Astrocyte (in vitro differentiated cells and primary cell): ENCODE data around the gene CTNNA3. TPM values are rescaled to one million over a fixed set of nuclear protein-coding genes. Genes with fewer than 3 reads are reported as not detected.

ENCODE experiments used
- DNase-seq: peaks from one replicate; pipeline ENCODE4 v3.0.0-alpha.2; 2010; ENCODE audit warnings: low read depth
- FAIRE-seq: peaks from 2 replicates; lab custom pipeline; 2011; peaks lifted over from hg19 to GRCh38; lab: Jason Lieb, UNC
- H2AFZ ChIP-seq: 2 replicates; pipeline ENCODE4 v1.6.0; 2012; ENCODE audit warnings: low read depth, low read length, inconsistent platforms
- H3K27ac ChIP-seq: 2 replicates; pipeline ENCODE4 v1.5.1; 2011; ENCODE audit warnings: low read depth, low read length, inconsistent platforms
- H3K27me3 ChIP-seq: 2 replicates; pipeline ENCODE4 v1.6.0; 2011; ENCODE audit warnings: low read length, inconsistent platforms; ENCODE audit not compliant: insufficient read depth
- H3K36me3 ChIP-seq: 2 replicates; pipeline ENCODE4 v1.5.1; 2011; ENCODE audit warnings: low read length, inconsistent platforms; ENCODE audit not compliant: insufficient read depth
- H3K4me1 ChIP-seq: 2 replicates; pipeline ENCODE4 v1.5.1; 2011; ENCODE audit warnings: low read length, inconsistent platforms; ENCODE audit not compliant: insufficient read depth
- H3K4me2 ChIP-seq: 2 replicates; pipeline ENCODE4 v1.6.0; 2012; ENCODE audit warnings: low read length, inconsistent platforms
- H3K4me3 ChIP-seq: 2 replicates; pipeline ENCODE4 v1.5.1; 2011; ENCODE audit warnings: low read depth, mild to moderate bottlenecking, low read length, inconsistent platforms; ENCODE audit not compliant: insufficient read depth
- H3K79me2 ChIP-seq: 2 replicates; pipeline ENCODE4 v1.6.0; 2012; ENCODE audit warnings: mild to moderate bottlenecking, low read length, inconsistent platforms; ENCODE audit not compliant: insufficient read depth
- H3K9ac ChIP-seq: 2 replicates; pipeline ENCODE4 v1.6.0; 2012; ENCODE audit warnings: mild to moderate bottlenecking, low read length, inconsistent platforms
- H3K9me3 ChIP-seq: 2 replicates; pipeline ENCODE4 v1.5.1; 2012; ENCODE audit warnings: low read depth, mild to moderate bottlenecking, low read length, inconsistent platforms; ENCODE audit not compliant: insufficient read depth
- H4K20me1 ChIP-seq: 2 replicates; pipeline ENCODE4 v1.6.0; 2012; ENCODE audit warnings: low read length, inconsistent platforms; ENCODE audit not compliant: insufficient read depth
- H3K27ac Mint-ChIP-seq: one replicate; pipeline ENCODE4 v1.8.0; 2021; ENCODE audit warnings: mild to moderate bottlenecking, mixed read lengths; ENCODE audit not compliant: unreplicated experiment
- H3K27me3 Mint-ChIP-seq: one replicate; pipeline ENCODE4 v1.8.0; 2021; ENCODE audit warnings: low read depth, mixed read lengths; ENCODE audit not compliant: unreplicated experiment
- H3K36me3 Mint-ChIP-seq: one replicate; pipeline ENCODE4 v1.8.0; 2021; ENCODE audit warnings: low read depth, mixed read lengths; ENCODE audit not compliant: unreplicated experiment
- H3K4me1 Mint-ChIP-seq: one replicate; pipeline ENCODE4 v1.8.0; 2021; ENCODE audit warnings: low read depth, mixed read lengths; ENCODE audit not compliant: unreplicated experiment
- H3K4me3 Mint-ChIP-seq: one replicate; pipeline ENCODE4 v1.8.0; 2021; ENCODE audit warnings: mild to moderate bottlenecking, moderate library complexity, mixed read lengths; ENCODE audit not compliant: unreplicated experiment
- H3K9me3 Mint-ChIP-seq: one replicate; pipeline ENCODE4 v1.8.0; 2021; ENCODE audit warnings: mild to moderate bottlenecking, mixed read lengths; ENCODE audit not compliant: unreplicated experiment
- EZH2 ChIP-seq: IDR thresholded peaks from 2 replicates; pipeline ENCODE4 v1.6.1; 2012; ENCODE audit warnings: mild to moderate bottlenecking, low read length, inconsistent platforms; ENCODE audit not compliant: insufficient read depth
- total RNA-seq: library from RNA; stranded (reverse); gene quantifications from 2 replicates; pipeline ENCODE4 v1.2.1, GENCODE V29; 2021
- TF ChIP-seq, protein P1 (sequence below): IDR thresholded peaks from 2 replicates; pipeline ENCODE4 v1.5.1; 2011; ENCODE audit warnings: low read depth, mild to moderate bottlenecking, inconsistent platforms, low read length, moderate library complexity; ENCODE audit not compliant: insufficient read depth

The CTNNA3 gene
- total RNA-seq, 1 donor from 2014 or later, result 0.73 TPM

DNA sequence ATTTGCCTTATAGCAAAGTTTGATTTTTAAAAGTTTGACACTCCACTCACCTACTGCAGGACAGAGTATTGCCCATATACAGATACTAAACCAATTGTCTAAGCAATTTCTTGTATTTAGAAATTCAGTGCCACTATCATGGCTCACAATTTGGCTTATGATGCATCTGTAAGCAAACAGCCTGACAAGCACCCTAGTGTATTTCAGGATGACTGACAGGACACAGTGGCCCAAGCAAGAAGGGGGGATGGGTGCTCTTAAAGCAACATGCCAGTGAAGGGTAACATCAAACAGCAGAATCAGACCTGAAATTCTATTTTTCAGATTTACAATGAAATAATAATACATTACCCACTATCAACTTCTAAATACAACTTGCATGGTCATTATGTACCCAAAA, 30.5 kb downstream of the CTNNA3 start:
- no peaks in the 10 kb centered on the region for H3K36me3 ChIP-seq
- DNase-seq (no peak), FAIRE-seq (no peak)
- no peaks in the 10 kb centered on the region for H4K20me1 ChIP-seq
- H3K9me3 ChIP-seq, result no peaks in the 10 kb centered on the region
- Mint-ChIP-seq H3K4me1 (peaks cover 14% of the 10 kb centered on the region), H3K27ac (peak overlapping the region; percentile 75), H3K4me3 (peak overlapping the region; percentile 31), H3K27me3 (no peaks in the 10 kb centered on the region), H3K9me3 (no peaks in the 10 kb centered on the region), H3K36me3 (no peaks in the 10 kb centered on the region)
- H3K27me3 ChIP-seq, result no peaks in the 10 kb centered on the region
- no peak overlapping the region for H3K9ac ChIP-seq
- no peaks in the 10 kb centered on the region for H3K4me1 ChIP-seq
- no peak overlapping the region for H3K4me3 ChIP-seq
- H2AFZ ChIP-seq, result no peak overlapping the region
- no peak overlapping the region for H3K4me2 ChIP-seq
- TF ChIP-seq EZH2, result no peak
- TF ChIP-seq, protein P1, sequence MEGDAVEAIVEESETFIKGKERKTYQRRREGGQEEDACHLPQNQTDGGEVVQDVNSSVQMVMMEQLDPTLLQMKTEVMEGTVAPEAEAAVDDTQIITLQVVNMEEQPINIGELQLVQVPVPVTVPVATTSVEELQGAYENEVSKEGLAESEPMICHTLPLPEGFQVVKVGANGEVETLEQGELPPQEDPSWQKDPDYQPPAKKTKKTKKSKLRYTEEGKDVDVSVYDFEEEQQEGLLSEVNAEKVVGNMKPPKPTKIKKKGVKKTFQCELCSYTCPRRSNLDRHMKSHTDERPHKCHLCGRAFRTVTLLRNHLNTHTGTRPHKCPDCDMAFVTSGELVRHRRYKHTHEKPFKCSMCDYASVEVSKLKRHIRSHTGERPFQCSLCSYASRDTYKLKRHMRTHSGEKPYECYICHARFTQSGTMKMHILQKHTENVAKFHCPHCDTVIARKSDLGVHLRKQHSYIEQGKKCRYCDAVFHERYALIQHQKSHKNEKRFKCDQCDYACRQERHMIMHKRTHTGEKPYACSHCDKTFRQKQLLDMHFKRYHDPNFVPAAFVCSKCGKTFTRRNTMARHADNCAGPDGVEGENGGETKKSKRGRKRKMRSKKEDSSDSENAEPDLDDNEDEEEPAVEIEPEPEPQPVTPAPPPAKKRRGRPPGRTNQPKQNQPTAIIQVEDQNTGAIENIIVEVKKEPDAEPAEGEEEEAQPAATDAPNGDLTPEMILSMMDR, result no peak
- no peak overlapping the region for H3K27ac ChIP-seq
- H3K79me2 ChIP-seq, result no peaks in the 10 kb centered on the region

- DNase-seq (no peak), FAIRE-seq (no peak)
- H3K9me3 Mint-ChIP-seq, result no peaks in the 10 kb centered on the region
- Histone ChIP-seq H3K4me2 (no peak overlapping the region), H3K4me1 (no peaks in the 10 kb centered on the region), H3K27me3 (no peaks in the 10 kb centered on the region), H3K9me3 (no peaks in the 10 kb centered on the region), H4K20me1 (no peaks in the 10 kb centered on the region), H3K36me3 (no peaks in the 10 kb centered on the region), H3K4me3 (no peak overlapping the region), H2AFZ (no peak overlapping the region), H3K9ac (no peak overlapping the region), H3K79me2 (no peaks in the 10 kb centered on the region), H3K27ac (no peak overlapping the region)
- no peaks in the 10 kb centered on the region for H3K36me3 Mint-ChIP-seq
- H3K27ac Mint-ChIP-seq, result no peak overlapping the region
- TF ChIP-seq, protein P1, result no peak
- TF ChIP-seq EZH2, result no peak
- H3K4me3 Mint-ChIP-seq, result no peak overlapping the region
- no peaks in the 10 kb centered on the region for H3K27me3 Mint-ChIP-seq
- H3K4me1 Mint-ChIP-seq, result peaks cover 14% of the 10 kb centered on the region
These were observed 31.1 kb downstream of the CTNNA3 start for GRCh38 chr10:67664942-67665341.

- FAIRE-seq, result no peak
- H3K36me3 ChIP-seq, result no peaks in the 10 kb centered on the region
- no peaks in the 10 kb centered on the region for H3K4me1 ChIP-seq
- H2AFZ ChIP-seq, result no peak overlapping the region
- H3K9me3 ChIP-seq, result no peaks in the 10 kb centered on the region
- Mint-ChIP-seq H3K36me3 (no peaks in the 10 kb centered on the region), H3K4me1 (peaks cover 14% of the 10 kb centered on the region), H3K4me3 (no peak overlapping the region), H3K27ac (no peak overlapping the region), H3K9me3 (no peaks in the 10 kb centered on the region), H3K27me3 (no peaks in the 10 kb centered on the region)
- H4K20me1 ChIP-seq, result no peaks in the 10 kb centered on the region
- no peak for DNase-seq
- no peaks in the 10 kb centered on the region for H3K27me3 ChIP-seq
- TF ChIP-seq, protein P1, result no peak
- no peak for TF ChIP-seq EZH2
- no peak overlapping the region for H3K4me3 ChIP-seq
- no peak overlapping the region for H3K27ac ChIP-seq
- no peak overlapping the region for H3K4me2 ChIP-seq
- H3K9ac ChIP-seq, result no peak overlapping the region
- no peaks in the 10 kb centered on the region for H3K79me2 ChIP-seq
These were observed 32.4 kb downstream of the CTNNA3 start for GRCh38 chr10:67663449-67664087.
